ENCODE data around the gene ASZ1.

The ASZ1 gene

DNA sequence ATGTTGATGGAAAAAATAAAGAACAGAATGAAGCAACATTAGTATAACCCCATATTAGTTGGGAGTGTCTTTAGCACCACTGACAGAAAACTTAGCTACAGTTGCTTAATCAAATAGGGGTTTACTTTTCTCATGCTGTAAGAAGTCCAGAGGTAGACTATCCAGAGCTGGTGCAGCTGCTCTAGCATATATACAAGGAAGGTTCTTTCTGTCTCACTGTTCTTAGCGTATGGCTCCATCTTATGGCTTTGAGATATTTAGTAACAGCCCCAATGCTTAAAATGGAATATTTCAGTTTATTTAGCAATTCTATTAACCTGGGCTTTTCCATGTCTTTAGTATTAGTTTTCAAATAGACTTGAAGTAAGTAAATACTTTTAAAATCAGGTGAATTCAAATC is 89.3 kb downstream of the ASZ1 start:
- no peak for FAIRE-seq
- no peak for TF ChIP-seq POLR2A (IDR thresholded peaks at IDR 0.05; ENCODE audit: low read depth, low read length)
- DNase-seq (ENCODE audit: insufficient read length, low spot score), result no peak

DNA sequence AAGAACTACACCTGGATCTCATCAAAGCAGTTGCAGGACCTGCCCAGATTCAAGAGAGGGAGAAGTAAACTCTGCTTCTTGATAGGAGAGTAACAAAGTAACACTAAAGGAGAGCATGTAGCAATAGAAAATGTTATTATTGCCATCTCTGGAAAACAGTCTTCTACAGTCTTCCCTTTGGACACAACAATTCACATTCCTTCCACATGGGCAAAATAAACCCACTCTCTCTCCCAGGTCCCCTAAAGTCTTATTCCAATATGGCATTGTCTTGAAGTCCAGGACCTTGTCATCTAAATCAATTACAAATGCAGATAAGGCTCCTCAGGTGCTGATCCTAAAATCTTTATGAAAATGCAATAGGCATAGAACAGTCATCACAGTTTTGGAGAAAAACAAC is 94.1 kb downstream of the ASZ1 start:
- DNase-seq (ENCODE audit: insufficient read length, low spot score) (no peak), FAIRE-seq (no peak)
- no peak for TF ChIP-seq POLR2A (IDR thresholded peaks at IDR 0.05; ENCODE audit: low read depth, low read length)

DNA sequence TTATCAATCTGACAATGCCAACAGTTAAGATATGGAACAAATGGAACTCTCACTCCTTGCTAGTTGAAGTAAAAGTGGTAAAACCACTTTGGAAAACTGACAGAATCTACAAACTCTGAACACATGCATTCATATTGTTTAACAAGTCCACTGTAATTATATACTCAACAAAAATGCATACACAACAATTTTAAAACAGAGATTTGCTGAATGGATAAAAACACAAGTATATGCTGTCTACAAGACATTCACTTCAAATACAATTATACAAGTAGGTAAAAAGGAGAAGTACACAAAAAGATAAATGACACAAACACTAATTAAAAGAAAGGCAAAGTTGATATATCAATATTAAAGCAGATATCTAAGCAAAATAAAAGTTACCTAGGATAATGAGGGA is 95.3 kb downstream of the ASZ1 start:
- DNase-seq (ENCODE audit: insufficient read length, low spot score) (no peak), FAIRE-seq (no peak)
- TF ChIP-seq POLR2A (IDR thresholded peaks at IDR 0.05; ENCODE audit: low read depth, low read length), result no peak

DNA sequence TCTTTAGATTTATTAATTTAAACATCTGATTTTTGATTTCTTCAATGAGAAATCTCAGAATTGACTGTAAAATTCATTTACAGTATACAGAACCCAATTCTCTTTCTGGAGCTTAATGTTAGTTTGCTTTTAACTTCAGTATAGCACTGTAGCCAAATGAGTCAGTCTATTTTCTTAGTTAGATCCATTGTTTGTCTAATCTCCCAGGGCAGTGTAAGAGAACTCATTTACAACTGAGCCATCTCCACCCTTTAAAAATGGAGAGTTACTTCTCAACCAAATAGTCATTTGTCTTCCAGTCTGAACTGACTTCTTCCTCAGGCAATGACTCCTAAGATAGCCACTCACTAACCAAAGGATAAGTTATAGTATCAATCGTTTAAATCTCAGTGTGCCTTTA is 101.5 kb downstream of the ASZ1 start:
- no peak for TF ChIP-seq POLR2A (IDR thresholded peaks at IDR 0.05; ENCODE audit: low read depth, low read length)
- DNase-seq (ENCODE audit: insufficient read length, low spot score) (no peak), FAIRE-seq (no peak)

DNA sequence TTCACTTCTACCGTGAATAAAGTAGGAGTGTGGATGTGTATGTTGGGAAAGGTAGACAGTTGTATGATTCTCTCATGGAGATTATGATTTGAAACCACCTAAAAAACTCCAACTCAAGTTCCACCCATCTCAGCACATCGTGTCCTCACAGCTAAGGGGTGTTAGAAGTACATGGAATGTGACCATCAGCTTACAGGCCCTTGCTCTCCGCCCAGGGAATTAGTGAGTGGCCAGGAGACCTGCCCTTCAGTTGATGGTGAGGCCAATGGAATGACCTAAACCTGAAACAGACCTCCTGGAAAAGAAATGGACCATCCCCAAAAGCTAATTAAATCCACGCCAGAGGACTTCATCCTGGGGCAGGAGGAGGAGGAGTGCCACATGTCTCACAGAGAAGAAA is 102.3 kb downstream of the ASZ1 start:
- no peak for TF ChIP-seq POLR2A (IDR thresholded peaks at IDR 0.05; ENCODE audit: low read depth, low read length)
- FAIRE-seq (no peak), DNase-seq (ENCODE audit: insufficient read length, low spot score) (no peak)

DNA sequence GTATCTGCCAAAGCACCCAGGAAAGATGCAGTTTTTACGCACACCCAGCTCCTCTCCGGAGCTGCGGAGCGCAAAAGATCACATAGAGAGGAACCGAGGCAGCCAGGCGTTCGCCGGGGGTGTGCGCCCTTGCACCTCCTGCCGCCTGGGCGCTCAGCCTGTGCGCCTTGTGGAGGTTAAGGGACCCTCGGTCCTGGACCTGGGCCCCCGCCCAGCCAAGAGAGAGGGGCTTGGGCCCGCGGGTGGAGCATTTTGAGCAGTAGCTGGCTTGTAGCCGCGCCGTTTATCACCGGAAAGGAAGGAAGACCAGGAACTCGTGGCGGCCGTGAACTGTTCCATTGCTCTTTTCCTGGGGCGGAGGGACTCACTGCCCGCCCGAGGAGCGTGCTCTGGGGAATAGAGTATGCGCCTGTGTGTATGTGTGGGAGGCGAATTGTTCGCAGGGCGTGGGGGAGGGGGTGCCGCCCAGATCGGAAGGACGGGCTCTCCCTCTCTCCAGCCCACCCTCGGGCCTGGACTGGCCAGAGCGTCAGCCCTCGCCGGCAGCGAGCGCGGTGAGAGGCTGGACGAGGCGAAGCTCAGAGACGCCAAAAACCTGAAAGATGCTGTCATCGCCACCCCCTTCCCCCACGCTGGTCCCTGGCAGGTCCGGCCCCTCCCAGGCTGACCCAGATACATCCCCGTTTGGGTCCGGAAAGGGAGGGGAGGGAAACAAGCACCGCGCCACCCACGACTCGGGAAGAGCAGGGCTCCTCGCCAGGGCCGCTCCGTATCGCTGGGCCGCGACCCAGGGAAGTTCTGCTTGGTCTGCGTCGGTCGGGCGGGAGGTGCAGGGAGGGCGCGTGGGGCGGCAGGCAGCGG is 103.2 kb downstream of the ASZ1 start:
- TF ChIP-seq POLR2A (IDR thresholded peaks at IDR 0.05; ENCODE audit: low read depth, low read length), result no peak
- no peak for DNase-seq (ENCODE audit: insufficient read length, low spot score)
- no peak for FAIRE-seq

DNA sequence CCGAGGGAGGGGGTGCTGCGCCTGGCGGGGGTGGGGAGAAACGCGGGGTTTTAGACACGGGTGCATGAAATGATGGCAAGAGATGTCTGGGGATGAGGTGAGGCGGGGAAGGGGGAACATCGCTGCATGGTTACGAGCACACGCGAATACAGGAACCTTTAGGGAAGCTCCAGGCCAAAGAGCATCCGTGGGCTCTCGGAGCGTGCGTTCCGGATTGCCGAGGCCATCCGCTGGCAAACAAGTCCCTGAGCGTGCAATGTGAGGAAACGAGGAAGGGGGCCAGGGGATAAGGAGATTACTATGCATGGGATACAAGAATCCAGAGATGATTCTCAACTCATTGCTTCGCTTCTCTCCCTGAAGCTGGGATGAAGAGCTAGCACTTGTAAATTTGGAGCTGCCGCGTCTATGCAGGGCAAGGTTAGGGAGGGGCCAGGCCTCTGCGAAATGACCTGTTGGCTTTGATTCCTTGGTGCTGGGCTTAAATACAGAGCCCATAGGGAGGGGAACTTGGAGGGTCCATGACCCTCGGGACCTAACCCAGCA is 103.9 kb downstream of the ASZ1 start:
- FAIRE-seq (no peak), DNase-seq (ENCODE audit: insufficient read length, low spot score) (no peak)
- no peak for TF ChIP-seq POLR2A (IDR thresholded peaks at IDR 0.05; ENCODE audit: low read depth, low read length)

DNA sequence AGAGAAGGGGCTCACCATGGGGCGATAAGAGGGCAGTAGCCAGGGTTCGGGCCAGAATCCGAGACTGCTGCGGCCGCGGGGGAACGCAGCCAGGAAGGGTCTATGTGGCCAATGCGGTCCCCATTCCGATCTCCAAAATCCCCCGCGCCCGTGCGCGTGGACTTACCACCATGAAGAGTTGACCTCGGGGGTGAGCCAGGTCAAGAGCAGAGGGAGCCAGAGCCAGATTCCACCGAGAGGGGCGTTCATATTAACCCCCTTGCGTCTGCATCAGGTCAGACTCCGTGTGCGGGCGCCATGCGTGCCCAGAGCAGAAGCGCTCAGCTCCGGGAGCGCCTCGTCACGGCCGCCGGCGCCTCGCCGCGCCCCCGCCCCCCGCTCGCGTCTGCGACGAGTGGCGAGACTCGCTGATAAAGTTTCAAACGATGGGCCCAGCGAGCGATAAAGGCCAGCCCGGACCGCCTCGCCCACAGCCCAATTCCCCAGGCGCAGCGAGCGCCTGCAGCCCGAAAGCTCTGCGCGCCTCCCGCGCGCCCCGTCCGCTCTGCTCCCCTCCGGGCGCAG is 104.5 kb downstream of the ASZ1 start, which contains the start of gene WNT2:
Gene WNT2 (minus strand): TSS at position 318 of the 564 bp plus-strand sequence. CDS start 69 bp downstream, at position 249.
- no peak for FAIRE-seq
- DNase-seq (ENCODE audit: insufficient read length, low spot score), result no peak
- TF ChIP-seq POLR2A (IDR thresholded peaks at IDR 0.05; ENCODE audit: low read depth, low read length), result no peak

DNA sequence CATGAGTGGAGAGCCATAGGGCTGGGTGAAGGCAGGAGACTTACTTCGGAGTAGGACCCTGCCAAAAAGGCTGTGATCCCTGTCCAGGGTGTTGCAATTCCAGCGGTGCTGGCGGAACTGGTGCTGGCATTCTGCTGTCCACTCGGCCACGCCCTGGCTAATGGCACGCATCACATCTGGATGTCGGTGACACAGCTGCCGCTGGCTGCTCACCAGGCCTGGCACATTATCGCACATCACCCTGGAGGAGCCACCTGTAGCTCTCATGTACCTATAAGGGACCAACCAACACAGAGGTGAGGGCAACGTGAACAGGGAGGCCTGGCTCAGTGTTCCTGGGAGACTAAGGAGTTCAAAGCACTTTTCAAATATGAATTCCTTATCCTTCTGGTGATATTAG is 106.8 kb downstream of the ASZ1 start:
- FAIRE-seq, result no peak
- TF ChIP-seq POLR2A (IDR thresholded peaks at IDR 0.05; ENCODE audit: low read depth, low read length), result no peak
- DNase-seq (ENCODE audit: insufficient read length, low spot score), result no peak

DNA sequence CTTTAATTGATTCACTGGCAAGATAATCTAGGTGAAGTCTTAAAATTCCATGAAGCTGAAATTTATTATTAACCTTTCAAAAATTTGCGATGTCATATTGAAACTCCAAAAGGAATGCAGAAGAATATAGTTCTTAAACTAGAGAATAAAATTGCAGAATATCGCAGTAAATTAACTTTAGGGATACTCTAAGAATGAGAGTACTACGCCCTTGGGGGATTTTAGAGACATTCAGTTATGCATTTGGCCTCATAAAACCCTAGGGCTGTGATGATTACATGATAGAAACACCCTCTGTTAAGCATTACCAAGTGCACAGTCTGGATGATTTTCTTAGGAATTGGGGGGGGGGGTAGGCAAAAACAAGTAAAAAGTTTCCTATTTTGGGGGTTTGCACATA is 108.1 kb downstream of the ASZ1 start:
- FAIRE-seq (no peak), DNase-seq (ENCODE audit: insufficient read length, low spot score) (no peak)
- TF ChIP-seq POLR2A (IDR thresholded peaks at IDR 0.05; ENCODE audit: low read depth, low read length), result no peak

DNA sequence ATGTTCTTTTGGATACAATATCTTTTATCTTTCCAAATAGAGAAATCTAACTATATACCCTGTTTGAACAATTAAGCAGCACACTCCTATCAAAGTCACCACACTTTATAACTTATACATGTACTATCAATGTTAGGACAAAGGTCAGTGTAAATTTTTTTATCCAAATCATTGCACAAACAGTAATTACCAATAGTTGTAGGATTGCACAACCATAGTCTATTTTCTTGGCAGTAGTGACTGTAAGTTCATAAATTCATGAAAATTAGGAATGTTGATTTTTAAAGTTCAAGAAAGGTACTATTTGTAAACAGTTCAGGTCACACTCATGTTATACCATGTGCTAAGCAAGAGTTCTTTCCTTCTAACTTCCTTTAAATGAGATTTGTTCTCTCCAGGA is 113.7 kb downstream of the ASZ1 start:
- DNase-seq (ENCODE audit: insufficient read length, low spot score) (no peak), FAIRE-seq (no peak)
- no peak for TF ChIP-seq POLR2A (IDR thresholded peaks at IDR 0.05; ENCODE audit: low read depth, low read length)
